Ramos (cell line): ENCODE results near the gene CELA3A.
"Not testable (repeated sequence)": the region's sequence is repeated elsewhere in the genome, so short reads cannot be mapped to it uniquely, and the experiment has no call there.

Experiments used
- in situ Hi-C: fragments of 300-500 bp; cut with MboI; formaldehyde crosslinking; loops from one replicate; pipeline ENCODE4 v1.14.3; 2022; ENCODE audit warnings: low sequenced_read_pairs; ENCODE audit not compliant: unreplicated experiment

CELA3A gene

GRCh38 chr1:22001409-22001808 lies at the start of gene CELA3A:
CELA3A (plus strand) TSS chr1:22001657; CDS start chr1:22001675, 18 bp downstream.
- in situ Hi-C loops = no loop called here

GRCh38 chr1:21952786-21953520 lies 48.5 kb upstream of the CELA3A start:
- in situ Hi-C loops = loop anchor here (25.0 kb wide), 2 partner anchors 291 to 716 kb away; partner anchors contain the start of gene RAP1GAP

GRCh38 chr1:21955058-21955457 lies 46.4 kb upstream of the CELA3A start:
- in situ Hi-C loops = loop anchor here (25.0 kb wide), 2 partner anchors 293 to 718 kb away; partner anchors contain the start of gene RAP1GAP

- in situ Hi-C loops = loop anchor here (25.0 kb wide), 2 partner anchors 293 to 718 kb away; partner anchors contain the start of gene RAP1GAP
These were observed 45.8 kb upstream of the CELA3A start for GRCh38 chr1:21955501-21956281.

GRCh38 chr1:21956720-21957552 lies 44.5 kb upstream of the CELA3A start:
- in situ Hi-C loops = loop anchor here (25.0 kb wide), 2 partner anchors 295 to 720 kb away; partner anchors contain the start of gene RAP1GAP

- in situ Hi-C loops = loop anchor here (10.0 to 25.0 kb wide), 3 partner anchors 247 to 724 kb away; partner anchors contain the start of gene RAP1GAP
These were observed 40.1 kb upstream of the CELA3A start for GRCh38 chr1:21961337-21961736.

GRCh38 chr1:21961799-21962198 lies 39.7 kb upstream of the CELA3A start:
- in situ Hi-C loops = loop anchor here (10.0 to 25.0 kb wide), 3 partner anchors 247 to 724 kb away; partner anchors contain the start of gene RAP1GAP

GRCh38 chr1:21963477-21964217 lies 37.8 kb upstream of the CELA3A start:
- in situ Hi-C loops = loop anchor here (10.0 to 25.0 kb wide), 3 partner anchors 249 to 726 kb away; partner anchors contain the start of gene RAP1GAP

- in situ Hi-C loops = loop anchor here (10.0 to 25.0 kb wide), 3 partner anchors 252 to 729 kb away; partner anchors contain the start of gene RAP1GAP
These were observed 35.0 kb upstream of the CELA3A start for GRCh38 chr1:21966247-21967000.

- in situ Hi-C loops = loop anchor here (10.0 to 25.0 kb wide), 3 partner anchors 252 to 730 kb away; partner anchors contain the start of gene RAP1GAP
These were observed 34.2 kb upstream of the CELA3A start for GRCh38 chr1:21967216-21967615.

- in situ Hi-C loops = loop anchor here (10.0 to 25.0 kb wide), 3 partner anchors 254 to 732 kb away; partner anchors contain the start of gene RAP1GAP
These were observed 32.4 kb upstream of the CELA3A start for GRCh38 chr1:21969066-21969465.

- in situ Hi-C loops = loop anchor here (25.0 kb wide), 2 partner anchors 308 to 733 kb away; partner anchors contain the start of gene RAP1GAP
These were observed 30.9 kb upstream of the CELA3A start for GRCh38 chr1:21970523-21970922.

- in situ Hi-C loops = loop anchor here (25.0 kb wide), 2 partner anchors 311 to 736 kb away; partner anchors contain the start of gene RAP1GAP
These were observed 28.4 kb upstream of the CELA3A start for GRCh38 chr1:21972973-21973441.

- in situ Hi-C loops = loop anchor here (25.0 kb wide), 2 partner anchors 312 to 737 kb away; partner anchors contain the start of gene RAP1GAP
These were observed 27.5 kb upstream of the CELA3A start for GRCh38 chr1:21973948-21974347.

- in situ Hi-C loops = loop anchor here (25.0 kb wide), 2 partner anchors 312 to 737 kb away; partner anchors contain the start of gene RAP1GAP
These were observed 26.8 kb upstream of the CELA3A start for GRCh38 chr1:21974699-21975098.

- in situ Hi-C loops = not testable (repeated sequence)
These were observed 26.2 kb upstream of the CELA3A start for GRCh38 chr1:21975296-21975695.

- in situ Hi-C loops = not testable (repeated sequence)
These were observed 24.7 kb upstream of the CELA3A start, which contains the start of gene CELA3B for GRCh38 chr1:21976703-21977239. CELA3B (plus strand) TSS chr1:21977022; CDS start chr1:21977040, 18 bp downstream.
